Activated gamma-delta T cell (primary cell): ENCODE measurements around the gene HPCAL1.

Source experiments
- DNase-seq: peaks from one replicate; lab custom pipeline; 2025; lab: John Stamatoyannopoulos, UW

HPCAL1 gene

DNA sequence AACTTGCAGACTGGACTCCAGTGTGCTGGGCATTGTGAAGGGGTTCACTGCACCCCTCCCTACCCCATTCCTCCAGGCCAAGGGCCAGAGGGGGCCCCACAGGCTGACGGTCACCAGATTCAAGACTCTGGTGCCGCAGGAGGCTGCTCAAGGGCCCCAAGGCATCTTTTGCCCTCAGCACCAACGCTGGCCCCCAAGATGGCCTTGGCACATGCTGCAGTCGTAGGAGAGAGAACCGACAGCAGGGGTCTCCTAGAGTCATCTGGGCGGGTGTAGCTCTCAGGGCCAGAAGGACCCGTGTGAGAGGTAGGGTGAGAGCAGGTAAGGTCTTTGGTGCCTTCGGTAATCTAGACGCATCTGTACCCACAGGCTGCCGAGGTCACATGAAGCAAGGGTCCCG is 164.1 kb downstream of the HPCAL1 start:
- DNase-seq: no peak

DNA sequence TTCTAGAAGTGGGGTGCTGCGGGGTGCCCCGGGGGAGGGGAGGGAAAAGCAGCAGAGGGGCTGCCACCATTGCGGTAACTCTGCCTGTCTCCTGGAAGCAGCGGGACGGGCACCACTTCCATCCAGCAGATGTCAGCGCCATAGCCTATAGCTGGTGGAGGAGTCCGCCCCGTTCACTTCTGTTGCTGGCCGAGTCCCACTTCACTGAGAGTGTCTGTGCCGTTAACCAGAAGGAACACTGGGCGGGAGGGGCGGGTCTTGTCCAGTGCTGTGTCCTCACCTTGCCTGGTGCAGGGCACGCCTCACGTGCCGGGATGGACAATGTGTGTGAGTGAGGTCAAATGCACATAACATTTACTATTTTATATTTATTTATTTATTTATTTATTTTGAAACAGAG is 164.7 kb downstream of the HPCAL1 start:
- DNase-seq: no peak

DNA sequence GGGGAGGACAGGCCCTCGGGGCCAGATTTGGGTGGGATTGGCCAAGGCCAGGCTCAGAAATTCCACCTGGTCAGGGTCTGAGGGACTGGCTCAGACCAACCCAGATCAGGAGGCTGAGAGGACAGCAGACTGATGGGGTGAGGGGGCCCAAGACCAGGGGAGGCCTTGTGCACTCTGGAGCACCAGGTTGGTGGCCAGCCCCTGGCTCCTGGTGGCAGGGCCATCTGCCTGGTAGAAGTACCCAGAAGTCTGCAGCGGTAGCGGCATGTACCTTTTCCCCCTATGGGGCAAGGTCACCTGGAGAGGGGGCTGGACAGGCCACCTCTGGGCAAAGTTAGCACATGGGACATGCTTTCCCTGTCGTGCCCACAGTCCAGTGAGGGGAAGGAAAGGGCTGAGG is 166.6 kb downstream of the HPCAL1 start:
- DNase-seq: no peak

DNA sequence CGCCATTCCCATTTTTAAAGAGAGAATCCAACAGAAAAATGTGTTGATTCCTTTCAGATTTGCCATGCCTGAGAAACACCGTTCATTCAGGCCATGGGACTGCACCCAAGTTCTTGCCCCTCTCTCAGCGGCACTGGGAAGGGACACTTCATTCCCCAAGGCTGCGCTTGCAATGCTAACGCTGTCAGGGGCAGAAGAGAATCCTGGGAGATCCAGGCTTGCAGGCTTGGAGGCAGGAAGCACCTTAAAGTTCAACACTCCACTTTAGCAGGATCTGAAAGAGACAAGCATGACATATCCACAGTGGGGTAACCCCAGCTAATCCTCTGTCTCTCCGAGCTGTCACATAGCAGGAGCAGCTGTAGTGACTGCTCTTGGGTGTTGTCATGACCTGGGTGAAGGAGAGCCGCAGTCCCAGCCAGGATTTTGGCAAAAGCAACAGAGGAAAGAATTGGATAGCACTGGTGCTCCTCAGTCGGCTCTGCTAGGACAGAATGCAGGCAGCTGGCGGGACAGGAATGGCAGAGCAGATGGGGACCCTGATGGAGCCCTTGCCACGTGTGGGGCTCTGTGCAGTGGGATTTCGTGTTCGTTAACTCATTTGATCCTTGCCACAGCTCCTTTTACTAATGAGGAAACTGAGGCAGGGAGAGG is 167.4 kb downstream of the HPCAL1 start:
- DNase-seq: no peak

DNA sequence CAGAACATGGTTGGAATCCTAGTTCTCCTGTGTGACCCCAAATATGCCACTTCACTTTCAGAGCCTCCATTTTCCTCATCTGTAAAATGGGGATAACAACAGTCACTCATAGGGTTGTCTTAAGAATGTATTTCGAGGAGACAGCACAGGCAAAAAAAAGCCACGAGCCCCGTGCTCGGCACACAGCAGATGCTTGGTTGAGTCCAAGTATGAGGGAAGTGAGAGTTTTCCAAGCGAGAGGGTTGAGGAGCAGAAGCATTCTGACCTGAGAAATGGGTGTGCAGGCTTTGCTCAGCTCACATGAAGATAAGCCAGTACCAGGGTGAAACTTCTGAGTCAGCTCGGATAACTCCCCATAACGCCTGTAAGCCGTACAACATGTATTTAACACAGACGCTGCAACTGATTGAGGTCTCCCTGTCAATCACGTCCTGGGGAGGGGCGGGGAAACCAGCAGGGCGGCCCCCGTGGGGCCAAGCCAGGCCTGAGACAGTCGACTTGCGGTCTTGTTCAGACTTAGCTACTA is 168.4 kb downstream of the HPCAL1 start:
- DNase-seq: no peak

DNA sequence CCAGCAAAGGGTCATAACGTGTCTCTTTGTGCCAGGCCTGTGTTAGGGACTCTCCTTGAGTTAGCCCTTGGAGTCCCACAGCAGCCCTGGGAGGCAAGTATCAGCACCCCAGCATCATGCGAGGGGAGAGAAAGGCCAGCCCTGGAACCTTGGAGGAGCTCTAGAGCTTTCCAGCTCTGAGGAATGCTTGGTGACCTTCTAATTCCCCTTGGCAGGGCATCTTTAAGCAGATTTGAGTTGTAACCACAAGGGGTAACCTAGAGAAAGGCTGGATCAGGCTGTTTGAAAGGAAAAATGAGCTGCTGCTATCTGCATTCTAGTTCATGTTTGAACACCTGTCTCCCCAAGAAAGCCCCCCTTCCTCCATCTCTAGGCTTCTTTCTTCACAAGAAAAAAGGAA is 169.3 kb downstream of the HPCAL1 start:
- DNase-seq: no peak

DNA sequence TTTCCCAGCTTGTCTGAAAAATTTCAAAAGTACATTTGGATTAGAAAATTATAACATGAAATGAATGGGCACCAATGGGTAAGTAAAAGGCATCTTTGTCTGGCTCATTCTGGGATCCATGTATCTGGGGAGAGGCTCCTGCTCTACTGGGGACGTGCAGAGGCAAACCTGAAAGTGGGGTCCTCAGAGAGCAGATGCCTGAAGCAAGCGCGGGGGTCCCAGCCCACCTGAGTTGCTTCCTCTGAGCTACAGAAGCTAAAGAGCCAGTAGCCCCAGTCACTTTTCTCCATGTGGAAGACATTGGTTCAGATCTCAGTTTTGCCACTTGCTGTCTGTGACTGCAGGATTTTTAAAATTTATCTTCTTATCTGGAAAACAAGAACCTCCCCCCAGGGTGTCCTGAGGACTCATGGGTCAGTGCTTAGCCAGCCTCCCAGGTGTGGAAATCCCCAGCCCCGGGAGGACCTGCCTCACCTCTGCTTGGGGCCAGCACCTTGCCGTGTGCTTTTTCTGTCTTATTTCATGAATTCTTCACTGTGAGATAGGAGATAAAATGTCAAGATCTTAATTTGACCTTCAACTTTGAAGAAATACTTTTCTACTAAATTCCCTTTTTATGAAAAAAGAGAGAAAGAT is 170.5 kb downstream of the HPCAL1 start:
- no peak for DNase-seq

DNA sequence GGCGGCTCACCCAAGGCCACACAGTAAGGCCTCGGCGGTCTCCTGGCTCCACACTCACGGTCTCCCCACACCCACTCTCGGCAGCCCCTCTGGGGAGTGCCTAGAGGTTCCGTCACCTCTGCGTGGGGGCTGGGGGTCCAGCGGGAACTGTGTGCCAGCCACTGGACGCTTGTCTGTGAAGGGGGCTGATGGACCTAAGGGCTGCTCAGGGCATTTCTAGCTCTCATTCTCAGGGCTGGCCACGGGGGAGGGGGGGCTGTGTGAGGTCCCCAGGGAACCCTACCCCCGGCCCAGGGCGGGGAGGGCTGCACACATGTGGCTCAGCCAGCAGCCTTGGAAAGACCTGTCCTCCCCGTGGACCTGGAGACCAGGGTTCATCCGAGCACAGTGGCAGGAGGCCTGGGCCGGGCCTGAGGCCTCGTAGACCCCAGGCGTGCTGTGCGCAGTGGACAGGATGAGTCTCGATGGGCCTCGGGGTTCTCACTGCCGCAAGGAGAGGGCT is 172.6 kb downstream of the HPCAL1 start:
- DNase-seq: no peak

DNA sequence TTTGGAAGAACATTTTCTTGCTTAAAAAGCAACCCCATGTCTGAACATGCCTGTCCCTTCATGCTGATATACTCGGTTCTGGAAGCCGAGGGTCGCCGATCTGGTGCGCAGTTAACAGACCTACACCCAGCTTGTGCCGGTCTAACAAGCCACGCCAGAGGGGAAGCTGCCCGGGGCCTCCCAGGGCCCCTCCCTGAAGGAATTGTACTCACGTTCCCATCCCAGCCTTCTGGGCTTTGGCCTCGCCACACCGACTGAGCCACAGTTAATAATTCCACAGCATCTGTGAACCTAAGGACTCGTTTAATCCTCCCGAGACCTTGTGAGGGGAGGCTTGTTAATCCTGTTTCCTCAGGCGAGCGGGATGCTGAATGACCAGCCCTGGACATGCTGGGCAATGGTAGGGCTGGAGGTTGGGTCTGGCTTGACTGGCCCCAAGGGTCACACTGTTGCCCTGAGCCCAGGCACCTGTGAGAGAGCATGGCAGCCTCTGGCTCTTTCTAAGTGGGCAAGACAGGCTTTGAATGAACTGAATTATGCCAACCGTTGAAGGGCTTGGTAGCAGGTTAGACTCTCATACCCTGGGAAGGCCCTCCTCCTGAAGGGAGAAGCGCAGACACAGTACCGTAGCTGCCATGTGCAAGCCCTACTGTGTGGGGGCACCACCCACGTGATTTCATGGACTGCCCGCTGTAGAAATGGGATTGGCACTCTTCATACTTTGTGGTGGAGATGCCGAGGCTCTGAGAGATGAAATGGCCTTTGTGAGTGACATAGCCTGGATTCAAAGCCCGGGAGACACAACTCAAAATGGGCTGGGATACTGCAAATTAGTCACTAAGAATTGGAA is 173.3 kb downstream of the HPCAL1 start:
- no peak for DNase-seq

DNA sequence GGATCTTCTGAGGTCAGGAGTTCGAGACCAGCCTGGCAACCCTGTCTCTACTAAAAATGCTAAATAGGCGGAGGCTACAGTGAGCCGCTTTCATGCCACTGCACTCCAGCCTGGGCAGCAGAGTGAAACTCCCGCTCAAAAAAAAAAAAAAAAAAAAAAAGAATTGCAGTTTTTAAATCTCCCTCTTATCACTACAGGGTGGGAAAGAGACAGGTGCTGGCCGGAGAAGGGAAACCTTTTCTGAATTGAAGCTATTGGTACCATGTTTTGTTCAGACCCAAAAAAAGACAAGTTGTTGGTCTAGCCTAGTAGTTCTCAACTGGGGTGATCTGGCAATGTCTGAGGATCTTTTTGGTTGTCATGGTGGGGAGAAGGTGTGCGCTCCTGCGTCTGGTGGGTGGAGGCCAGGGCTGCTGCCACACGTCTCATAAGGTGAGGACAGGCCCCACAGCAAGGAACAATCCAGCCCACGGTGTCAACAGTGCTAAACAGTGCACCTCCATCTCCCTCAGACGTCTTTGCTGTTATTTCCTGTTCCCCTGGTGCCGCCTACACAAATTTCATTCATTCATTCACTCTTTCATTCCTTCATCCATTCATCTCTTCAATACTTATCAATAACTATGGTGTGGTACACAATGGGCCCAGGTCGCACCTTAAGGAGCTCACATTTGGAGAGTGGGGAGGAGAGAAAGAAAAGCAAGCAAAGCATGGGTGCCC is 174.2 kb downstream of the HPCAL1 start:
- no peak for DNase-seq
